ENCODE data around the gene MBD6. TPM values are rescaled to one million over a fixed set of nuclear protein-coding genes. Genes with fewer than 3 reads are reported as not detected.

The MBD6 gene
- polyA plus RNA-seq, 1 donor (not counting 4 experiments of a cell fraction or from before 2014, with no cell fraction given) = 1.8 TPM

- no peak overlapping the region for H3K27ac ChIP-seq (ENCODE audit: control insufficient read depth, insufficient read depth, low read length)
- no peaks in the 10 kb centered on the region for H3K9me1 ChIP-seq (ENCODE audit: control insufficient read depth, extremely low read depth, insufficient read depth, low read length)
- H3K4me2 ChIP-seq (ENCODE audit: control insufficient read depth, extremely low read depth, insufficient read depth, low read depth, low read length) = no peak overlapping the region
- H3K79me2 ChIP-seq (ENCODE audit: control insufficient read depth, insufficient read depth, low read length) = no peaks in the 10 kb centered on the region
- no peaks in the 10 kb centered on the region for H3K9me3 ChIP-seq (ENCODE audit: control insufficient read depth, low read depth, low read length)
- DNase-seq (ENCODE audit: low read depth, low spot score) = no peak
- dilution Hi-C loops (cut with MboI; ENCODE audit: extremely low pct_ligation_motif_present, low sequenced_read_pairs) = loop anchor here (10.0 kb wide), 1 partner anchor 63 kb away; the partner anchor contains the start of gene B4GALNT1
- no peaks in the 10 kb centered on the region for H3K36me3 ChIP-seq (ENCODE audit: control insufficient read depth in 2 of 2, extremely low read depth in 1 of 2, insufficient read depth in 2 of 2, low read length in 2 of 2)
- H4K20me1 ChIP-seq (ENCODE audit: control insufficient read depth, extremely low read depth, insufficient read depth, low read length) = no peaks in the 10 kb centered on the region
- H3K9ac ChIP-seq (ENCODE audit: control insufficient read depth, extremely low read depth, insufficient read depth, low read length) = no peak overlapping the region
- H3K27me3 ChIP-seq (ENCODE audit: control insufficient read depth, extremely low read depth, insufficient read depth, low read length) = no peaks in the 10 kb centered on the region
- no peak overlapping the region for H3K4me3 ChIP-seq (ENCODE audit: control insufficient read depth in 2 of 3, extremely low read depth in 1 of 3, insufficient read depth in 2 of 3, low read depth in 1 of 3, low read length in 3 of 3)
- no peak overlapping the region for H2AFZ ChIP-seq (ENCODE audit: control insufficient read depth, low read length)
- H3K4me1 ChIP-seq (ENCODE audit: control insufficient read depth, extremely low read depth, insufficient read depth, low read length) = no peaks in the 10 kb centered on the region
- TF ChIP-seq, protein P1, sequence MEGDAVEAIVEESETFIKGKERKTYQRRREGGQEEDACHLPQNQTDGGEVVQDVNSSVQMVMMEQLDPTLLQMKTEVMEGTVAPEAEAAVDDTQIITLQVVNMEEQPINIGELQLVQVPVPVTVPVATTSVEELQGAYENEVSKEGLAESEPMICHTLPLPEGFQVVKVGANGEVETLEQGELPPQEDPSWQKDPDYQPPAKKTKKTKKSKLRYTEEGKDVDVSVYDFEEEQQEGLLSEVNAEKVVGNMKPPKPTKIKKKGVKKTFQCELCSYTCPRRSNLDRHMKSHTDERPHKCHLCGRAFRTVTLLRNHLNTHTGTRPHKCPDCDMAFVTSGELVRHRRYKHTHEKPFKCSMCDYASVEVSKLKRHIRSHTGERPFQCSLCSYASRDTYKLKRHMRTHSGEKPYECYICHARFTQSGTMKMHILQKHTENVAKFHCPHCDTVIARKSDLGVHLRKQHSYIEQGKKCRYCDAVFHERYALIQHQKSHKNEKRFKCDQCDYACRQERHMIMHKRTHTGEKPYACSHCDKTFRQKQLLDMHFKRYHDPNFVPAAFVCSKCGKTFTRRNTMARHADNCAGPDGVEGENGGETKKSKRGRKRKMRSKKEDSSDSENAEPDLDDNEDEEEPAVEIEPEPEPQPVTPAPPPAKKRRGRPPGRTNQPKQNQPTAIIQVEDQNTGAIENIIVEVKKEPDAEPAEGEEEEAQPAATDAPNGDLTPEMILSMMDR (optimal IDR thresholded peaks at IDR 0.05 in 1 of 3, IDR thresholded peaks at IDR 0.05 in 1 of 3, conservative IDR thresholded peaks at IDR 0.05 in 1 of 3; ENCODE audit: extremely low read depth in 1 of 3, insufficient read depth in 2 of 3, low read length in 3 of 3) = no peak
- TF ChIP-seq EZH2 (IDR thresholded peaks at IDR 0.05; ENCODE audit: low read length) = no peak
- no peak for FAIRE-seq
Observed at GRCh38 chr12:57571926-57572762, 49.5 kb downstream of the MBD6 start.

DNA sequence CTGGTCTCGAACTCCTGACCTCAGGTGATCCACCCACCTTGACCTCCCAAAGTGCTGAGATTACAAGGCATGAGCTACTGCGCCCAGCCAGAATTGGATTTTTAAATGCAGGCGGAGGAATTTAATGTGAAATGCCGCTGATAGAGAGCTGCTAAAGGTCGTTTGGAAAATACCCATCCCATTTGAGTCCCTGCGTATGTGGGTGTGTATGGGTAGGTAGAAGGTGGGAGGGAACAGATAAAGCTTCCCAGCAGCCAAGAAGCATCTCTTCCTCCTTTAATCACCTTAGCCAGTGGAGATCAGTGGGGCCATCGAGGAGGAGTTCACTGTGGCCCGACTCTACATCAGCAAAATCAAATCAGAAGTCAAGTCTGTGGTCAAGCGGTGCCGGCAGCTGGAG lies 52.2 kb downstream of the MBD6 start:
- dilution Hi-C loops (cut with MboI; ENCODE audit: extremely low pct_ligation_motif_present, low sequenced_read_pairs) = loop anchor here (10.0 to 25.0 kb wide), 2 partner anchors 60 to 163 kb away; partner anchors contain the start of genes AGAP2, B4GALNT1 and TSPAN31
- H3K9me1 ChIP-seq (ENCODE audit: control insufficient read depth, extremely low read depth, insufficient read depth, low read length) = no peaks in the 10 kb centered on the region

More for the DNA sequence above, 52.2 kb downstream of the MBD6 start:
- H3K9ac ChIP-seq (ENCODE audit: control insufficient read depth, extremely low read depth, insufficient read depth, low read length) = no peak overlapping the region
- H3K36me3 ChIP-seq (ENCODE audit: control insufficient read depth in 2 of 2, extremely low read depth in 1 of 2, insufficient read depth in 2 of 2, low read length in 2 of 2) = no peaks in the 10 kb centered on the region
- H2AFZ ChIP-seq (ENCODE audit: control insufficient read depth, low read length) = no peak overlapping the region
- TF ChIP-seq, protein P1 (optimal IDR thresholded peaks at IDR 0.05 in 1 of 3, IDR thresholded peaks at IDR 0.05 in 1 of 3, conservative IDR thresholded peaks at IDR 0.05 in 1 of 3; ENCODE audit: extremely low read depth in 1 of 3, insufficient read depth in 2 of 3, low read length in 3 of 3) = no peak
- TF ChIP-seq EZH2 (IDR thresholded peaks at IDR 0.05; ENCODE audit: low read length) = no peak
- no peak overlapping the region for H3K4me3 ChIP-seq (ENCODE audit: control insufficient read depth in 2 of 3, extremely low read depth in 1 of 3, insufficient read depth in 2 of 3, low read depth in 1 of 3, low read length in 3 of 3)
- H3K79me2 ChIP-seq (ENCODE audit: control insufficient read depth, insufficient read depth, low read length) = no peaks in the 10 kb centered on the region
- H3K4me1 ChIP-seq (ENCODE audit: control insufficient read depth, extremely low read depth, insufficient read depth, low read length) = no peaks in the 10 kb centered on the region
- H4K20me1 ChIP-seq (ENCODE audit: control insufficient read depth, extremely low read depth, insufficient read depth, low read length) = no peaks in the 10 kb centered on the region
- no peak overlapping the region for H3K27ac ChIP-seq (ENCODE audit: control insufficient read depth, insufficient read depth, low read length)
- H3K4me2 ChIP-seq (ENCODE audit: control insufficient read depth, extremely low read depth, insufficient read depth, low read depth, low read length) = no peak overlapping the region
- DNase-seq (ENCODE audit: low read depth, low spot score) (no peak), FAIRE-seq (no peak)
- no peaks in the 10 kb centered on the region for H3K27me3 ChIP-seq (ENCODE audit: control insufficient read depth, extremely low read depth, insufficient read depth, low read length)
- no peaks in the 10 kb centered on the region for H3K9me3 ChIP-seq (ENCODE audit: control insufficient read depth, low read depth, low read length)

All from keratinocyte (primary cell).